ENCODE measurements around the gene MED31.
"Not testable (repeated sequence)": the region's sequence is repeated elsewhere in the genome, so short reads cannot be mapped to it uniquely, and the experiment has no call there.

Gene MED31

GRCh38 chr17:6597727-6598126, 53.7 kb downstream of the MED31 start:
- no peak overlapping the region for H3K27ac ChIP-seq
- intact Hi-C loops (cut with DNase I; ENCODE audit: low total_unique reads), result no loop called here

DNA sequence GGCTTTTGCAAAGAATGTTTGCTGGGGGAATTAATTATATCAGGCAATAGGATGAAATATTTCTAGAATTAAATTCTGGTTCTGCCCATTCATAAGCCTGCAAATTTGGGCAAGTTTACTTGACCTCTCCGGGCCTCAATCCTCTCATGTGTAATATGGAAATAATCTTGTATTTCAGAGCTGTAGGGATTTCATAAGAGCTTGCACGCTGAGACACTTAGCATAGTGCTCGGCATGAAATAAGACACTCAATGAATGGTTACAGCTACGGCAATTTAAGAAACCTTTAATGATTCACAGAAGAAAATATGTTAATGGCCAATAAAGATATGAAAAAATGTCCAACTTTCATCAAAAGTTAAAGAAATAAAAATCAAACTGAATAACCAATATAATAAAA, 54.5 kb downstream of the MED31 start:
- TF ChIP-seq, protein P1, sequence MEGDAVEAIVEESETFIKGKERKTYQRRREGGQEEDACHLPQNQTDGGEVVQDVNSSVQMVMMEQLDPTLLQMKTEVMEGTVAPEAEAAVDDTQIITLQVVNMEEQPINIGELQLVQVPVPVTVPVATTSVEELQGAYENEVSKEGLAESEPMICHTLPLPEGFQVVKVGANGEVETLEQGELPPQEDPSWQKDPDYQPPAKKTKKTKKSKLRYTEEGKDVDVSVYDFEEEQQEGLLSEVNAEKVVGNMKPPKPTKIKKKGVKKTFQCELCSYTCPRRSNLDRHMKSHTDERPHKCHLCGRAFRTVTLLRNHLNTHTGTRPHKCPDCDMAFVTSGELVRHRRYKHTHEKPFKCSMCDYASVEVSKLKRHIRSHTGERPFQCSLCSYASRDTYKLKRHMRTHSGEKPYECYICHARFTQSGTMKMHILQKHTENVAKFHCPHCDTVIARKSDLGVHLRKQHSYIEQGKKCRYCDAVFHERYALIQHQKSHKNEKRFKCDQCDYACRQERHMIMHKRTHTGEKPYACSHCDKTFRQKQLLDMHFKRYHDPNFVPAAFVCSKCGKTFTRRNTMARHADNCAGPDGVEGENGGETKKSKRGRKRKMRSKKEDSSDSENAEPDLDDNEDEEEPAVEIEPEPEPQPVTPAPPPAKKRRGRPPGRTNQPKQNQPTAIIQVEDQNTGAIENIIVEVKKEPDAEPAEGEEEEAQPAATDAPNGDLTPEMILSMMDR (IDR thresholded peaks at IDR 0.05), result no peak
- no peaks in the 10 kb centered on the region for H3K9me3 ChIP-seq
- peaks cover 51 to 83% (median 65%) of the 10 kb centered on the region in 3 donors for H3K36me3 ChIP-seq
- intact Hi-C loops (cut with DNase I; ENCODE audit: low total_unique reads), result no loop called here
- DNase-seq, result no peak
- no peaks in the 10 kb centered on the region for H3K27me3 ChIP-seq
- H3K4me1 ChIP-seq, result no peaks in the 10 kb centered on the region
- H3K4me3 ChIP-seq, result no peak overlapping the region
- H3K27ac ChIP-seq, result no peak overlapping the region

More at GRCh38 chr17:6597727-6598126, 53.7 kb downstream of the MED31 start:
- TF ChIP-seq, protein P1 (IDR thresholded peaks at IDR 0.05), result no peak
- no peak overlapping the region for H3K4me3 ChIP-seq
- no peaks in the 10 kb centered on the region for H3K27me3 ChIP-seq
- no peak for DNase-seq
- no peaks in the 10 kb centered on the region for H3K9me3 ChIP-seq
- no peaks in the 10 kb centered on the region for H3K4me1 ChIP-seq
- peaks cover 47 to 77% (median 64%) of the 10 kb centered on the region in 3 donors for H3K36me3 ChIP-seq

- Histone ChIP-seq H3K36me3 (peaks cover 56 to 87% (median 68%) of the 10 kb centered on the region in 3 donors), H3K27me3 (no peaks in the 10 kb centered on the region), H3K4me1 (no peaks in the 10 kb centered on the region), H3K9me3 (no peaks in the 10 kb centered on the region), H3K27ac (no peak overlapping the region), H3K4me3 (no peak overlapping the region)
- DNase-seq, result no peak
- intact Hi-C loops (cut with DNase I; ENCODE audit: low total_unique reads), result no loop called here
- TF ChIP-seq, protein P1 (IDR thresholded peaks at IDR 0.05), result no peak
These were observed 54.9 kb downstream of the MED31 start for GRCh38 chr17:6596511-6596910.

GRCh38 chr17:6596081-6596480, 55.3 kb downstream of the MED31 start:
- Histone ChIP-seq H3K27ac (no peak overlapping the region), H3K36me3 (peaks cover 60 to 86% (median 72%) of the 10 kb centered on the region in 3 donors), H3K27me3 (no peaks in the 10 kb centered on the region), H3K9me3 (no peaks in the 10 kb centered on the region), H3K4me1 (no peaks in the 10 kb centered on the region), H3K4me3 (no peak overlapping the region)
- TF ChIP-seq, protein P1 (IDR thresholded peaks at IDR 0.05), result no peak
- intact Hi-C loops (cut with DNase I; ENCODE audit: low total_unique reads), result no loop called here
- DNase-seq, result no peak

DNA sequence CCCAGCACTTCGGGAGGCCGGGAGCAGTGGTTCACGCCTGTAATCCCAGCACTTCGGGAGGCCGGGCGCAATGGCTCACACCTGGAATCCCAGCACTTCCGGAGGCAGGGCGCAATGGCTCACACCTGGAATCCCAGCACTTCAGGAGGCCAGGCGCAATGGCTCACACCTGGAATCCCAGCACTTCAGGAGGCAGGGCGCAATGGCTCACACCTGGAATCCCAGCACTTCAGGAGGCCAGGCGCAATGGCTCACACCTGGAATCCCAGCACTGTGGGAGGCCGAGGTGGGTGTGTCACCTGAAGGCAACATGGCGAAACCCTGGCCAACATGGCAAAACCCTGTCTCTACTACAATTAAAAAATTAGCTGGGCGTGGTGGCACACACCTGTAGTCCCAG, 58.0 kb downstream of the MED31 start:
- H3K27ac ChIP-seq; H3K4me3 ChIP-seq; intact Hi-C loops (cut with DNase I; ENCODE audit: low total_unique reads); H3K9me3 ChIP-seq; H3K27me3 ChIP-seq; DNase-seq; H3K4me1 ChIP-seq: not testable (repeated sequence)
- peaks cover 74 to 86% (median 84%) of the 10 kb centered on the region in 3 donors for H3K36me3 ChIP-seq
